CD4-positive, CD25-positive, alpha-beta regulatory T cell (primary cell): ENCODE data around the gene HCK. TPM values are rescaled to one million over a fixed set of nuclear protein-coding genes. Genes with fewer than 3 reads are reported as not detected.
"Not testable (repeated sequence)": the region's sequence is repeated elsewhere in the genome, so short reads cannot be mapped to it uniquely, and the experiment has no call there.

Source experiments
- ATAC-seq, 2 donors: fragments of 150-1000 bp; cut with Tn5 transposase; one replicate each; pipeline ENCODE4 v1.10.0; 2021; ENCODE audit warnings: low read depth in 2 of 2, moderate number of reproducible peaks in 2 of 2, moderate library complexity in 1 of 2
- DNase-seq, 3 donors: peaks; one replicate each; pipeline versions ENCODE4 v3.0.0 to v3.0.0-alpha.2; 2012 to 2022; ENCODE audit warnings: mixed read lengths in 1 of 3
- H3K27ac ChIP-seq: one replicate; pipeline ENCODE4 v1.7.0; 2013; ENCODE audit warnings: mild to moderate bottlenecking, low read length; ENCODE audit not compliant: insufficient read depth, poor library complexity, severe bottlenecking
- H3K27me3 ChIP-seq: one replicate; pipeline ENCODE4 v1.7.0; 2013; ENCODE audit warnings: low read length; ENCODE audit not compliant: control insufficient read depth, insufficient read depth
- H3K36me3 ChIP-seq: one replicate; pipeline ENCODE4 v1.7.0; 2013; ENCODE audit warnings: mild to moderate bottlenecking, low read length, moderate library complexity; ENCODE audit not compliant: control insufficient read depth, insufficient read depth
- H3K4me1 ChIP-seq: 2 replicates; pipeline ENCODE4 v1.7.0; 2013; ENCODE audit warnings: mild to moderate bottlenecking, low read length; ENCODE audit not compliant: insufficient read depth, control insufficient read depth, poor library complexity, severe bottlenecking
- H3K4me3 ChIP-seq: one replicate; pipeline ENCODE4 v1.7.0; 2013; ENCODE audit warnings: low read depth, mild to moderate bottlenecking, low read length, moderate library complexity
- H3K9me3 ChIP-seq, 2 experiments: 1 replicate in 1 of 2; 2 replicates in 1 of 2; pipeline ENCODE4 v1.7.0; 2013; ENCODE audit warnings: low read length in 2 of 2, mild to moderate bottlenecking in 1 of 2, moderate library complexity in 1 of 2; ENCODE audit not compliant: control insufficient read depth in 2 of 2
- H3K27ac Mint-ChIP-seq, 3 donors: one replicate each; pipeline ENCODE4 v1.8.0; 2020 to 2022; ENCODE audit warnings: mild to moderate bottlenecking in 3 of 3, mixed read lengths in 3 of 3, moderate library complexity in 2 of 3
- H3K27me3 Mint-ChIP-seq: one replicate; pipeline ENCODE4 v1.8.0; 2022; ENCODE audit warnings: mild to moderate bottlenecking, mixed read lengths
- H3K36me3 Mint-ChIP-seq: one replicate; pipeline ENCODE4 v1.8.0; 2020; ENCODE audit warnings: mixed read lengths
- H3K4me1 Mint-ChIP-seq, 4 donors: one replicate each; pipeline ENCODE4 v1.8.0; 2020 to 2022; ENCODE audit warnings: mixed read lengths in 4 of 4, mild to moderate bottlenecking in 1 of 4
- H3K4me3 Mint-ChIP-seq, 4 donors: one replicate each; pipeline ENCODE4 v1.8.0; 2020 to 2022; ENCODE audit warnings: mild to moderate bottlenecking in 4 of 4, mixed read lengths in 4 of 4, moderate library complexity in 3 of 4
- H3K9me3 Mint-ChIP-seq, 7 donors: one replicate each; pipeline ENCODE4 v1.8.0; 2020 to 2022; ENCODE audit warnings: mixed read lengths in 7 of 7, mild to moderate bottlenecking in 3 of 7, moderate library complexity in 2 of 7
- polyA plus RNA-seq, 4 donors: library from polyadenylated mRNA; unstranded; fragments of 300-500 nt; fragmentation: Illumina TruSeq; gene quantifications; one replicate each; pipeline ENCODE4 v1.2.3, GENCODE V29; 2021
- total RNA-seq: library from RNA; stranded (reverse); gene quantifications from one replicate; pipeline ENCODE4 v1.2.3, GENCODE V29; 2022

HCK gene
- total and polyA plus RNA-seq, 5 donors from 2014 or later = 0.23 to 0.87 (median 0.25) TPM; not detected in 2

DNA sequence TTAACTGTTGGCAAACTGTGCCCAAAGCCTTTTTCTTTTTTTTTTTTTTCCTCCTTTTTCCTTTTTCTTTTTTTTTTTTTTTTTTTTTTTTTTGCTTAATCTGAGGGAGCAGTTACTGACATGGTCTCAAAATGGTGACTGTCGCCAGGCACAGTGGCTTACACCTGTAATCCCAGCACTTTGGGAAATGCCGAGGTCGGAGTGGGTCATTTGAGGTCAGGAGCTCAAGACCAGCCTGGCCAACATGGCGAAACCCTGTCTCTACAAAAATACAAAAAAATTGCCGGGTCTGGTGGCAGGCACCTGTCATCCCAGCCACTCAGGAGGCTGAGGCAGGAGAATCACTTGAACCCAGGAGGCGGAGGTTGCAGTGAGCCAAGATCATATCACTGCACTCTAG is 64.8 kb downstream of the HCK start:
- not testable (repeated sequence) for ATAC-seq, H3K36me3 Mint-ChIP-seq, DNase-seq, H3K27me3 Mint-ChIP-seq, H3K36me3 ChIP-seq, H3K27me3 ChIP-seq, H3K9me3 ChIP-seq, H3K9me3 Mint-ChIP-seq, H3K27ac ChIP-seq, H3K4me1 ChIP-seq, H3K27ac Mint-ChIP-seq, H3K4me3 ChIP-seq
- peaks cover 17 to 59% (median 40%) of the 10 kb centered on the region in 4 donors for H3K4me1 Mint-ChIP-seq
- peak overlapping the region in 1 of 4 donors; percentile 19 for H3K4me3 Mint-ChIP-seq

DNA sequence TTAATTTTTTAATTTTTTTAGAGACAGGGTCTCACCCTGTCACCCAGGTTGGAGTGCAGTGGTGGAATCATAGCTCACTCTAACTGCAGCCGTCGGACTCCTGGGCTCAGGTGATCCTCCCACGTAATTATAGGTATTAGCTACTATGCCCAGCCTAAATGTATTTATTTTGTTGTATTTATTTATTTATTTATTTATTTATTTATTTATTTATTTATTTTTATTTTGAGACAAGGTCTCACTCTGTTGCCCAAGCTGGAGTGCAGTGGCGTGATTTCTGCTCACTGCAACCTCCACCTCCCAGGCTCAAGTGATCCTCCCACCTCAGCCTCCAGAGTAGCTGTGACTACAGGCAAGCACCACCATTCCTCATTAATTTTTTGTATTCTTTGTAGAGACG is 66.4 kb downstream of the HCK start:
- not testable (repeated sequence) for ATAC-seq, H3K9me3 ChIP-seq, H3K27me3 ChIP-seq, H3K4me3 Mint-ChIP-seq, H3K27ac ChIP-seq, H3K27ac Mint-ChIP-seq, H3K27me3 Mint-ChIP-seq, DNase-seq, H3K4me3 ChIP-seq, H3K9me3 Mint-ChIP-seq, H3K4me1 ChIP-seq, H3K36me3 ChIP-seq, H3K36me3 Mint-ChIP-seq
- peaks cover 10 to 45% (median 29%) of the 10 kb centered on the region in 4 donors for H3K4me1 Mint-ChIP-seq

DNA sequence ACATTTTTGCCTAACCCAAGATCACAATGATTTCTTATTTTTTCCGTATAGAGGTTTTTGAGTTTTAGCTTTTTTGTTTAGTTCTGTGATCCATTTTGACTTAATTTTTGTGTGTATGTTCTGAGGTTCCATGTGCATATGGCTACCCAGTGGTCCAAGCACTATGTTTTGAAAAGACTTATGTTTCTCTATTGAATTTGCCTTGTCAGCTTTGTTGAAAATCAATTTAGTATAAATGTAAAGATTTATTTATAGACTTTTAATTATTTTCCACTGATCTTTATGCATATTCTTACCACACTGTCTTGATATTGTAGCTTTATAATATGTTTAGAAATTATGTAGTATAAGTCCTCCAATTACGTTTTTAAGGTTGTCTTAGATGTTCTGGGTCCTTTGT is 67.7 kb downstream of the HCK start:
- Histone ChIP-seq H3K36me3 (no peaks in the 10 kb centered on the region), H3K9me3 (no peaks in the 10 kb centered on the region), H3K27ac (no peak overlapping the region), H3K4me1 (peaks cover 5% of the 10 kb centered on the region), H3K27me3 (no peaks in the 10 kb centered on the region), H3K4me3 (no peak overlapping the region)
- no peaks in the 10 kb centered on the region for H3K9me3 Mint-ChIP-seq
- H3K36me3 Mint-ChIP-seq = peaks cover 13% of the 10 kb centered on the region
- no peak overlapping the region for H3K27ac Mint-ChIP-seq
- no peak for DNase-seq
- no peak for ATAC-seq
- H3K27me3 Mint-ChIP-seq = no peaks in the 10 kb centered on the region
- H3K4me1 Mint-ChIP-seq = peaks cover 5 to 34% (median 23%) of the 10 kb centered on the region in 4 donors
- H3K4me3 Mint-ChIP-seq = no peak overlapping the region

DNA sequence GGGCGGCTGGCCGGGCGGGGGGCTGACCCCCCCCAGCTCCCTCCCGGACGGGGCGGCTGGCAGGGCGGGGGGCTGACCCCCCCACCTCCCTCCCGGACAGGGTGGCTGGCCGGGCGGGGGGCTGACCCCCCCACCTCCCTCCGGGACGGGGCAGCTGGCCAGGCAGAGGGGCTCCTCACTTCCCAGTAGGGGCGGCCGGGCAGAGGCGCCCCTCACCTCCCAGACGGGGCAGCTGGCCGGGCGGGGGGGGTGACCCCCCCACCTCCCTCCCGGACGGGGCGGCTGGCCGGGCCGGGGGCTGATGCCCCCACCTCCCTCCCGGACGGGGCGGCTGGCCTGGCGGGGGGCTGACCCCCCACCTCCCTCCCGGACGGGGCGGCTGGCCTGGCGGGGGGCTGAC is 69.9 kb downstream of the HCK start:
- not testable (repeated sequence) for H3K27me3 ChIP-seq, DNase-seq, H3K4me3 Mint-ChIP-seq, H3K9me3 ChIP-seq, H3K4me1 ChIP-seq, H3K9me3 Mint-ChIP-seq, H3K27me3 Mint-ChIP-seq, H3K27ac Mint-ChIP-seq, H3K36me3 Mint-ChIP-seq, H3K36me3 ChIP-seq, H3K27ac ChIP-seq, H3K4me3 ChIP-seq, ATAC-seq
- peaks cover 5 to 21% (median 17%) of the 10 kb centered on the region in 4 donors for H3K4me1 Mint-ChIP-seq

DNA sequence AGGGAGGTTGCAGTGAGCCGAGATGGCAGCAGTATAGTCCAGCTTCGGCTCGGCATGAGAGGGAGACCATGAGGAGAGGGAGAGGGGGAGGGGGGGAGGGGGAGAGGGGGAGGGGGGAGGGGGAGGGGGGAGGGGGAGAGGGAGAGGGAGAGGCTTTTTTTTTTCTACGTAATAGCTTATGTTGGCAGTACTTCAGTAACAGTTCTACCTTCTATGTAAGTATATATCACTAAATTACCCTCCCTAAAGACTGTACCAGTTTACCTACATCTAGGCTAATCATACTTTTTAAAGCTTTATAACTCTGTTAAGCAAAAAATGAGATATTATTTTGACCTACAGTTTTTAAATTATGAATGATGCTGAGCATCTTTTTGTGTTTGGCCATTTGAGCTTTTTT is 71.0 kb downstream of the HCK start:
- no peak overlapping the region for H3K4me3 ChIP-seq
- no peak for DNase-seq
- H3K36me3 ChIP-seq = no peaks in the 10 kb centered on the region
- Mint-ChIP-seq H3K27ac (no peak overlapping the region), H3K4me1 (peaks cover 5 to 18% (median 12%) of the 10 kb centered on the region in 4 donors), H3K36me3 (peaks cover 14% of the 10 kb centered on the region), H3K4me3 (no peak overlapping the region), H3K27me3 (no peaks in the 10 kb centered on the region), H3K9me3 (no peaks in the 10 kb centered on the region)
- H3K27ac ChIP-seq = no peak overlapping the region
- H3K4me1 ChIP-seq = no peaks in the 10 kb centered on the region
- H3K9me3 ChIP-seq = no peaks in the 10 kb centered on the region
- ATAC-seq = no peak
- no peaks in the 10 kb centered on the region for H3K27me3 ChIP-seq

DNA sequence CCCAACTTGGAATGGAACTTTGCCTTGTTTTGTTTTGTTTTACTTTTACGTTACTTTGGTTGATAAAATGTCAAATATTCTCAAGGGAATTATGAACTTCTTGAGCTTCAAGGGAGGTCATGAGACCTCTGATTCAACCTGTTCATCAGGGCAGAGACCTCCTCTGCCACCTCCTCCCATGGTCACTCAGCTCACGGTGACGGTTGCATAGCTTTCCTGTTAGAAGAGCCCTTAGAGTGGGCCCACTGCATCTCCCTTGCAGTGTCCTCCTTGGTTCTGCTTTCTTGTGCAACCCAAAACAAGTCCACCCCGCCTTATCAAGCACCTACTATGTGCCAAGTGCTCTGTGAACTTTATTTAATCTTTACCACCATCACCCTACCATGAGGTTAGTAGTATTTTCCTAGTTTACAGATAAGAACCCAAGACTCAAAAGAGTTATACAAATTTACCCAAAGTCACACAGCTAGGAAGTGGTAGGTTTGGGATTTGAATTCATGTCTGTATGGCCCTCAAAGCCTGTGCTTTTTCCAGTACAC is 72.9 kb downstream of the HCK start:
- no peak overlapping the region for H3K4me3 Mint-ChIP-seq
- no peak overlapping the region for H3K27ac ChIP-seq

DNA sequence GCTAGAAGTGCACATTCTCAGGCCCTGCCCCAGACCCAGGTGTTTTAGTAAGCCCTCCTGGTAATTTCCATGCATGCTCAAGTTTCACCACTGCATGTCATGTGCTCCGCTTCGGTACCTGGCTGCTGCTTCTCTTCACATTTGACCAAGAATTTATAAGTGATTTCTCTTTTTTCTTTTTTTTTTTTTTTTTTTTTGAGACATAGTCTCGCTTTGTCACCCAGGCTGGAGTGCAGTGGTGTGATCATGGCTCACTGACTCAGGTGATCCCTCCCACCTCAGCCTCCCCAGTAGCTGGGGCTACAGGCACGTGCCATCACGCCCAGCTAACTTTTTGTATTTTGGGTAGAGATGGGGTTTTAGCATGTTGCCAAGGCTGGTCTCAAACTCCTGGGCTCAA is 73.5 kb downstream of the HCK start:
- no peaks in the 10 kb centered on the region for H3K4me1 ChIP-seq
- H3K4me3 ChIP-seq = no peak overlapping the region
- peaks cover 14% of the 10 kb centered on the region for H3K36me3 Mint-ChIP-seq
- no peaks in the 10 kb centered on the region for H3K9me3 Mint-ChIP-seq
- ATAC-seq (no peak), DNase-seq (no peak)
- H3K36me3 ChIP-seq = no peaks in the 10 kb centered on the region
- H3K4me1 Mint-ChIP-seq = peaks cover 5 to 18% (median 13%) of the 10 kb centered on the region in 4 donors
- no peaks in the 10 kb centered on the region for H3K9me3 ChIP-seq
- no peak overlapping the region for H3K27ac ChIP-seq
- H3K27me3 ChIP-seq = no peaks in the 10 kb centered on the region
- H3K4me3 Mint-ChIP-seq = no peak overlapping the region
- no peaks in the 10 kb centered on the region for H3K27me3 Mint-ChIP-seq
- no peak overlapping the region for H3K27ac Mint-ChIP-seq

More for the DNA sequence above, 72.9 kb downstream of the HCK start:
- Mint-ChIP-seq H3K36me3 (peaks cover 14% of the 10 kb centered on the region), H3K27me3 (no peaks in the 10 kb centered on the region), H3K4me1 (peaks cover 5 to 18% (median 11%) of the 10 kb centered on the region in 4 donors), H3K9me3 (no peaks in the 10 kb centered on the region), H3K27ac (peak overlapping the region in 1 of 3 donors; percentile 52)
- no peaks in the 10 kb centered on the region for H3K27me3 ChIP-seq
- H3K9me3 ChIP-seq = no peaks in the 10 kb centered on the region
- DNase-seq (no peak), ATAC-seq (no peak)
- no peak overlapping the region for H3K4me3 ChIP-seq
- H3K36me3 ChIP-seq = no peaks in the 10 kb centered on the region
- H3K4me1 ChIP-seq = no peaks in the 10 kb centered on the region

DNA sequence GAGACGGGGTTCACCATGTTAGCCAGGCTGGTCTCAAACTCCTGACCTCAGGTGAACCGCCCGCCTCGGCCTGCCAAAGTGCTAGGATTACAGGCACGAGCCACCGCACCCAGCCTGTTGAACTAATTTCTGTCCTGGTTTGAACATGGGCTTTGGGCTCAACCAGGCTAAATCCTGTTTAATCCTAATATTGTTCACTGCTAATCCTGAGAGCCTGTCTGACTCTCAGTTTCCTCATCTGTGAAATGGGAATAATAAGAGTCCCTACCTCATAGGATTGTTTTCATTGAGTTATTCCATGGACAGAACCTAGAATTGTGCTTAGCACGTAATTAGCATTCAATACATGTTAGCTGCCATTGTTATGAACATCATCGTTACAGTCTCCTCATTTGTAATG is 74.9 kb downstream of the HCK start:
- Histone ChIP-seq H3K27ac (no peak overlapping the region), H3K9me3 (no peaks in the 10 kb centered on the region), H3K36me3 (no peaks in the 10 kb centered on the region), H3K4me3 (no peak overlapping the region), H3K4me1 (no peaks in the 10 kb centered on the region), H3K27me3 (no peaks in the 10 kb centered on the region)
- DNase-seq = no peak
- Mint-ChIP-seq H3K9me3 (no peaks in the 10 kb centered on the region), H3K4me1 (peaks cover 5 to 25% (median 14%) of the 10 kb centered on the region in 4 donors), H3K36me3 (peaks cover 24% of the 10 kb centered on the region), H3K27me3 (no peaks in the 10 kb centered on the region), H3K4me3 (no peak overlapping the region), H3K27ac (no peak overlapping the region)
- ATAC-seq = no peak
